Neural progenitor cell (in vitro differentiated cells): ENCODE measurements around the gene HS3ST3A1. TPM values are rescaled to one million over a fixed set of nuclear protein-coding genes. Genes with fewer than 3 reads are reported as not detected.

Source experiments
- DNase-seq: peaks from one replicate; pipeline ENCODE4 v3.0.0-alpha.2; 2016; ENCODE audit warnings: low spot score
- H2AFZ ChIP-seq: fragments of 200-600 bp; sonication (generic); replicated peaks from 2 replicates; pipeline ENCODE4 v1.6.1; 2016; ENCODE audit warnings: antibody characterized with exemption
- H3F3A ChIP-seq: fragments of 200-600 bp; sonication (generic); 2 replicates; pipeline ENCODE4 v1.6.1; 2016; ENCODE audit warnings: antibody characterized with exemption, low read depth
- H3K27ac ChIP-seq: fragments of 200-600 bp; sonication (generic); 2 replicates; pipeline ENCODE4 v1.5.1; 2016; ENCODE audit warnings: mild to moderate bottlenecking
- H3K27me3 ChIP-seq: fragments of 200-600 bp; sonication (generic); 2 replicates; pipeline ENCODE4 v1.6.1; 2016; ENCODE audit warnings: mild to moderate bottlenecking, moderate library complexity
- H3K36me3 ChIP-seq: fragments of 200-600 bp; sonication (generic); 2 replicates; pipeline ENCODE4 v1.5.1; 2016
- H3K4me1 ChIP-seq: fragments of 200-600 bp; sonication (generic); 2 replicates; pipeline ENCODE4 v1.6.1; 2016; ENCODE audit warnings: mixed run types
- H3K4me2 ChIP-seq: fragments of 200-600 bp; sonication (generic); 2 replicates; pipeline ENCODE4 v1.6.1; 2016
- H3K4me3 ChIP-seq: fragments of 200-600 bp; sonication (generic); 2 replicates; pipeline ENCODE4 v1.5.1; 2016
- H3K79me2 ChIP-seq: fragments of 200-600 bp; sonication (generic); 2 replicates; pipeline ENCODE4 v1.6.1; 2016; ENCODE audit warnings: low read depth
- H3K9ac ChIP-seq: fragments of 200-600 bp; sonication (generic); 2 replicates; pipeline ENCODE4 v1.6.1; 2016
- H3K9me3 ChIP-seq: fragments of 200-600 bp; sonication (generic); 2 replicates; pipeline ENCODE4 v1.5.1; 2016; ENCODE audit warnings: low read depth
- H4K20me1 ChIP-seq: fragments of 200-600 bp; sonication (generic); 2 replicates; pipeline ENCODE4 v1.6.1; 2016; ENCODE audit warnings: low read depth
- H3K27ac Mint-ChIP-seq: 3 replicates; pipeline ENCODE4 v1.8.0; 2021; ENCODE audit warnings: mixed read lengths
- H3K27me3 Mint-ChIP-seq: 2 replicates; pipeline ENCODE4 v1.8.0; 2022; ENCODE audit warnings: low read depth, mild to moderate bottlenecking, inconsistent platforms, moderate library complexity, mixed read lengths; ENCODE audit not compliant: insufficient read depth
- H3K36me3 Mint-ChIP-seq: 3 replicates; pipeline ENCODE4 v1.8.0; 2021; ENCODE audit warnings: mixed read lengths
- H3K4me1 Mint-ChIP-seq: 3 replicates; pipeline ENCODE4 v1.8.0; 2021; ENCODE audit warnings: mixed read lengths
- H3K4me3 Mint-ChIP-seq: 3 replicates; pipeline ENCODE4 v1.8.0; 2021; ENCODE audit warnings: mild to moderate bottlenecking, moderate library complexity, mixed read lengths
- H3K9me3 Mint-ChIP-seq: 3 replicates; pipeline ENCODE4 v1.8.0; 2020; ENCODE audit warnings: mixed read lengths
- EZH2 ChIP-seq: fragments of 200-600 bp; sonication (generic); IDR thresholded peaks from 2 replicates; pipeline ENCODE4 v1.6.1; 2017; ENCODE audit warnings: antibody characterized with exemption, mild to moderate bottlenecking, moderate library complexity
- EZH2phosphoT487 ChIP-seq: fragments of 200-600 bp; sonication (generic); IDR thresholded peaks from 2 replicates; pipeline ENCODE4 v1.6.1; 2017; ENCODE audit warnings: antibody characterized with exemption
- total RNA-seq: library from RNA; depleted of rRNA; stranded (reverse); fragments of >200 nt; gene quantifications from 2 replicates; pipeline ENCODE4 v1.2.3, GENCODE V29; 2015; ENCODE audit warnings: low replicate concordance
- TF ChIP-seq, protein P1 (sequence below): fragments of 200-600 bp; sonication (generic); IDR thresholded peaks from 2 replicates; pipeline ENCODE4 v1.5.1; 2017; ENCODE audit warnings: antibody characterized with exemption, mild to moderate bottlenecking

HS3ST3A1 gene
- total RNA-seq, 1 donor from 2014 or later: 3.0 TPM

DNA sequence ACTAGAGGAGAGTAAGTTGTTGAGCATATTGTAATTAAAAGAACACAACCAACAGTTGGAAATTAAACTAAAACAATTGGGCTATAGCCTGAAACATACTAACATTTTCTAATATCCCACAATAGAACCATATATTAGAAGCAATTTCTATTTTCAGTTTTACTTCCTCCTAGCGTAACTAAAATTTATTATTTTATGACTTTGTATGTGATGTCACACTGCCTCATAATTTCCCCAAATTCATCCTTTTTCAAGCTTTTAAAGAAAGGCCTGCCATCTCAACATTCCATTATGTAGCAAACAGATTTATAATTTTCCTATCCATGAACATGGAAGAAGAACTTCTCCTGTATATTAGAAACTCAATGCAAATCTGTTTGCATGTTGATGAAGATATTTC is 110.2 kb downstream of the HS3ST3A1 start:
- Mint-ChIP-seq H3K27me3 (no peaks in the 10 kb centered on the region), H3K9me3 (peaks cover 3% of the 10 kb centered on the region), H3K36me3 (peaks cover 5% of the 10 kb centered on the region), H3K4me3 (no peak overlapping the region), H3K4me1 (peaks cover 14% of the 10 kb centered on the region), H3K27ac (no peak overlapping the region)
- no peaks in the 10 kb centered on the region for H3K4me1 ChIP-seq
- no peaks in the 10 kb centered on the region for H3K79me2 ChIP-seq
- H3K4me3 ChIP-seq: no peak overlapping the region
- TF ChIP-seq EZH2phosphoT487 (no peak), EZH2 (no peak)
- TF ChIP-seq, protein P1, sequence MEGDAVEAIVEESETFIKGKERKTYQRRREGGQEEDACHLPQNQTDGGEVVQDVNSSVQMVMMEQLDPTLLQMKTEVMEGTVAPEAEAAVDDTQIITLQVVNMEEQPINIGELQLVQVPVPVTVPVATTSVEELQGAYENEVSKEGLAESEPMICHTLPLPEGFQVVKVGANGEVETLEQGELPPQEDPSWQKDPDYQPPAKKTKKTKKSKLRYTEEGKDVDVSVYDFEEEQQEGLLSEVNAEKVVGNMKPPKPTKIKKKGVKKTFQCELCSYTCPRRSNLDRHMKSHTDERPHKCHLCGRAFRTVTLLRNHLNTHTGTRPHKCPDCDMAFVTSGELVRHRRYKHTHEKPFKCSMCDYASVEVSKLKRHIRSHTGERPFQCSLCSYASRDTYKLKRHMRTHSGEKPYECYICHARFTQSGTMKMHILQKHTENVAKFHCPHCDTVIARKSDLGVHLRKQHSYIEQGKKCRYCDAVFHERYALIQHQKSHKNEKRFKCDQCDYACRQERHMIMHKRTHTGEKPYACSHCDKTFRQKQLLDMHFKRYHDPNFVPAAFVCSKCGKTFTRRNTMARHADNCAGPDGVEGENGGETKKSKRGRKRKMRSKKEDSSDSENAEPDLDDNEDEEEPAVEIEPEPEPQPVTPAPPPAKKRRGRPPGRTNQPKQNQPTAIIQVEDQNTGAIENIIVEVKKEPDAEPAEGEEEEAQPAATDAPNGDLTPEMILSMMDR: no peak
- H3K9me3 ChIP-seq: no peaks in the 10 kb centered on the region
- no peak overlapping the region for H3K4me2 ChIP-seq
- H3F3A ChIP-seq: no peaks in the 10 kb centered on the region
- no peak overlapping the region for H3K27ac ChIP-seq
- no peak overlapping the region for H3K9ac ChIP-seq
- no peaks in the 10 kb centered on the region for H3K27me3 ChIP-seq
- H4K20me1 ChIP-seq: no peaks in the 10 kb centered on the region
- H3K36me3 ChIP-seq: no peaks in the 10 kb centered on the region
- DNase-seq: no peak
- no peak overlapping the region for H2AFZ ChIP-seq

DNA sequence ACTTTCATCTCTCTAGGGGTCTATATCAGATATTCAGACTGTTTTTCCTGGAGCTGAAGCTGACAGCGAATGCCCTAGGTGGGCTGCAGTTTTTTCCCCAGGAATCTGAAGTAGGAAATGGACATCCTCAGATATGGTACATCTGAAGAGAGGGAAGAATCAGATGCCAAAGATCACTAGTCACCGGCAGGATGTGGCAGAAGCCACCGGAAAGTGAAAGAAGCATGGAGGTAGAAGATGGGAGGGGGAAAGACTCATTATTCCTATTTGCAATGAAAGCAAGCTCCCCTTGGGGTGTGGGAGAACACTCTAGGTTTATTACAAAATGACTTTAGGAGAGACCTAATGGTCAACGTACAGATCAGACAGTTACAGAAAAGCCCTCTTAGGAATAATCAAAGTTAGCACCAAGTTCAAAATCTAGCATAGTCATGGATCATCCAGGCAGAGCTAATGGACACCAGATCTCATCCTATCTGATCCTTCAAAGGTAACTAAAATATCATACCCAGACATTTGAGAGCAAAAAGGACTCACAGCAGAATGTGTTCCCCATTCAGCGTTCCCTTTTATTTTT is 110.7 kb downstream of the HS3ST3A1 start:
- no peak overlapping the region for H3K9ac ChIP-seq
- no peak overlapping the region for H3K4me2 ChIP-seq
- no peaks in the 10 kb centered on the region for H4K20me1 ChIP-seq
- peaks cover 14% of the 10 kb centered on the region for H3K4me1 Mint-ChIP-seq
- no peaks in the 10 kb centered on the region for H3K4me1 ChIP-seq
- no peaks in the 10 kb centered on the region for H3K9me3 ChIP-seq
- H3K27ac Mint-ChIP-seq: no peak overlapping the region
- TF ChIP-seq, protein P1: no peak
- no peak for TF ChIP-seq EZH2phosphoT487
- TF ChIP-seq EZH2: no peak
- no peaks in the 10 kb centered on the region for H3K36me3 ChIP-seq
- no peak overlapping the region for H3K4me3 ChIP-seq
- no peaks in the 10 kb centered on the region for H3K79me2 ChIP-seq
- H3K9me3 Mint-ChIP-seq: peaks cover 3% of the 10 kb centered on the region
- peaks cover 5% of the 10 kb centered on the region for H3K36me3 Mint-ChIP-seq
- H3K27me3 Mint-ChIP-seq: no peaks in the 10 kb centered on the region
- H3K27me3 ChIP-seq: no peaks in the 10 kb centered on the region
- H2AFZ ChIP-seq: no peak overlapping the region
- no peak overlapping the region for H3K4me3 Mint-ChIP-seq
- no peak overlapping the region for H3K27ac ChIP-seq
- no peaks in the 10 kb centered on the region for H3F3A ChIP-seq
- DNase-seq: no peak

DNA sequence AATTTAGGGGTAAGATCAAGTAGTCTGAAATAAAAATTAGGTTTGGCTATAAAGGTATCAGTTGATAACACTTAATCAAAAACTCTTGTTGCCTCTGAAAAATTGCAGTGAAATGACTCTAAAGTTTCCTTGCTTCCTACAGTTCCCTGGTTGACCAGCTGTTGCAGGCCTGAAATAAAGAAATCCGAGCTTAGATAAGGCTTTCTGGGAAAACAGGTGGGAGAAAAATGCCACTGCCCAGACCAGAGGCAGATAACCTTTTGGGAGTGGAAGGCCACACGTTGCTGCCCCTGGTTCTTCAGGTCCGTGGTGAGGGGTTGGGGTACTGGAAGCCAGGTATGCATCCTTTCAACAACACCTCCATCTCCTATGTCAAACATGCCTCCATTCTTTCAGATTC is 111.3 kb downstream of the HS3ST3A1 start:
- H3K27me3 Mint-ChIP-seq: no peaks in the 10 kb centered on the region
- Histone ChIP-seq H3K36me3 (no peaks in the 10 kb centered on the region), H3K27me3 (no peaks in the 10 kb centered on the region), H2AFZ (no peak overlapping the region), H3K9me3 (no peaks in the 10 kb centered on the region), H3K27ac (no peak overlapping the region), H3K4me2 (no peak overlapping the region), H3K4me3 (no peak overlapping the region), H4K20me1 (no peaks in the 10 kb centered on the region), H3K4me1 (no peaks in the 10 kb centered on the region), H3F3A (no peaks in the 10 kb centered on the region), H3K9ac (no peak overlapping the region), H3K79me2 (no peaks in the 10 kb centered on the region)
- no peak for TF ChIP-seq EZH2
- no peak for TF ChIP-seq EZH2phosphoT487
- TF ChIP-seq, protein P1: no peak
- H3K4me1 Mint-ChIP-seq: peaks cover 14% of the 10 kb centered on the region
- no peak overlapping the region for H3K27ac Mint-ChIP-seq
- H3K4me3 Mint-ChIP-seq: no peak overlapping the region
- H3K36me3 Mint-ChIP-seq: peaks cover 2% of the 10 kb centered on the region
- H3K9me3 Mint-ChIP-seq: peaks cover 3% of the 10 kb centered on the region
- DNase-seq: no peak
